SH-SY5Y (cell line): ENCODE data around the gene JPH4.

Experiments
- GATA2 ChIP-seq: IDR thresholded peaks from 2 replicates; pipeline ENCODE4 v1.6.1; 2011; ENCODE audit warnings: mild to moderate bottlenecking, low read depth, low read length
- GATA3 ChIP-seq: IDR thresholded peaks from 2 replicates; pipeline ENCODE4 v1.6.1; 2011; ENCODE audit warnings: low read depth, mild to moderate bottlenecking, low read length, moderate library complexity

The JPH4 gene

DNA sequence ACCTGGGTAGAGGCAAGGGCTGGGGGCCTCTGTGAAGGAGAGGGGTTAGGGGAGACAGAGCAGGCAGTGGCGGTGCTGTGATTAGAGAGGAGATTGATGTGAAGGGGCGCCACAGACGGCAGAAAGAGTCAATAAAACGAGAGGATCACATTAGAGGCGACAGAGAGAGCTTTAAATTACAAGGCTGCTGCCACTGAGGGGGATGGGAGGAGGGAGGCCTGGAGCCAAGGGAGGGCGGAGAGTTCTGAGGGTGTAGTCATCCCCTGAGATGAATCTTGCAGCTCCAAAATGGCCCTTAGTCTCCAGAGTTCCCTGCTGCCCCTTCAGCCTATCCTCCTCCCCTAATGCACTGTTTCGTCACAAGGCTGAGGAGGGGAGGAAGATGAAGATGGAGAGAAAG lies 39.8 kb downstream of the JPH4 start:
- TF ChIP-seq GATA2 (no peak), GATA3 (no peak)

DNA sequence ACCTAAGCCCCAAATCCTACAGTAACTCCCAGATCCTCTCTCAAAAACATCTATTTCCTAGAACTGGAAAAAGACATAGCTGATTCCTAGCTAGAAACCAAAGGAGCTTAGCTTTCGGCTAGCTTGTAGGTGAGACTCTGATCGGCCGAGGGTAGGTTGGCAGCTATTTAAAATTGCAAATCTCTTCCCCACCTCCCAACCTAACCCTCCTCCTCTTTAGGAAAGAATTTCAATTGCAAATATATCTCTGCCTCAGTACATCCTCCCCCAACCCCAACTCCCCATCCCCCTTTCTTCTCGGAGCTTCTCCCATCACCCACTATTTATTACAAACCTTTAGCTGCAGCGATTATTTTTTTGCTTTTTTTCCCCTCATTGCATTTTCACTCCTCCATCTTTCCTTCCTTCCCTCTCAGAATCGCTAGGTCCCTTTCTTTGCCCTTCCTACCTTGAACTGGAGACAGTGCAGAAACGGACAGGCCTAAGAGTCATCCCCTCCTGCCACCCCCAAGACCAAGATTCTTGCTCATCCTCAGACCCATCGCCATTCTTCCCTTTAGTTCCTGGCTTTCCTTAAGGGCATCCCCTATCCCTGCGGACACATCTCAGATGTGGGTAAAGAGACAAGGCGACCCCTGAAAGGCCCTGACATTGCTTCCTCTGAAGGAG lies 40.4 kb downstream of the JPH4 start:
- TF ChIP-seq GATA3, result no peak
- TF ChIP-seq GATA2, result no peak

DNA sequence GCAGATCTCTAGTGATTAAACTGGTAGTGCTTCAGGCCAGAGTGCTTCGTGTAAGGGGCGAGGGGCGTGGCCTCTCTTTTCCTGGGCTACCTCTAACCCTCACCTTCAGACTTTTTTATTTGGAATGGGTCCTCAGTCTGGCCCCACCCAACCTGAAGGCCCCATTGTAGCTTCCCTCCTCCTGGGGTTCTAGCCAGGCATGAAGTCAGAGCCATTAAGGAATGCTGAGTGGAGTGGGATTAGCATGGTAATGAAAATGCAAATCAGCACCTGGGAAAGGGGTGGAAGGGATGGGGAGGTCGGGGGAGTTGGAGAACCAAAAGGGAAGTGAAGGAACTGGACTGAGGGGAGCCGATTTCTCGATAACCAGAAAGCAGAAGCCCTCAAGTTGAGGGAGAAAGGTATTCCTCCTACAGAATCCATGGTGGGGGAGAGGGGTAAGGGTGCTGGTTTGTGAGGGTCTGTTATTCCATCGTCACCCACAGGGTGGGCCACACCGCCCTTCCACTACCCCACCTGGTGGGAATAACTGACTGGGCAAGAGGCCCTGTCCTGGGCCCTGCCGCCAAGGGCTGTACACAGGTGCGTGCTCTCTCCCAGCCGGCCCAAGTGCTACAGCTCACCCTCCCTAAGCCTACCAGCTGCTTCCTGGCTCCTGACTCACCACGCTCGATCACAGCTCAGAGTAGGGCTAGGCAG lies 41.1 kb downstream of the JPH4 start:
- TF ChIP-seq GATA3 (no peak), GATA2 (no peak)

DNA sequence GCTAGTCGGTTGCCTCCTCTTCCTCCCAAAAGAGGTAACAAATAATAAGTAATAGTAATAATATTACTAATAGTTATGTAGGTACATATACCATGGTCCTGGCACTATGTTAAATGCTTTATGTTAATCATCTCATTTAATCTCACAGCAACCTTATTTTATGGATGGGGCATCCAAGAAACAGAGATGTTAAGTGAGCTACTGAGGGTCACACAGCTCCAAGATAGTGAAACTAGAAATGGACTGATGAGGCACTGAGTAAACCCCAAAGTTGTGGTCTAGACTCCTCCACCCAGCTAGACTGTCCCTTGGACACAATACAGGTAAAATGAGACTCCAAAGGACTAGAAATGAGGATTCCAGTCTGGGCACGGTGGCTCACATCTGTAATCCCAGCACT lies 42.1 kb downstream of the JPH4 start:
- TF ChIP-seq GATA2, result no peak
- no peak for TF ChIP-seq GATA3

DNA sequence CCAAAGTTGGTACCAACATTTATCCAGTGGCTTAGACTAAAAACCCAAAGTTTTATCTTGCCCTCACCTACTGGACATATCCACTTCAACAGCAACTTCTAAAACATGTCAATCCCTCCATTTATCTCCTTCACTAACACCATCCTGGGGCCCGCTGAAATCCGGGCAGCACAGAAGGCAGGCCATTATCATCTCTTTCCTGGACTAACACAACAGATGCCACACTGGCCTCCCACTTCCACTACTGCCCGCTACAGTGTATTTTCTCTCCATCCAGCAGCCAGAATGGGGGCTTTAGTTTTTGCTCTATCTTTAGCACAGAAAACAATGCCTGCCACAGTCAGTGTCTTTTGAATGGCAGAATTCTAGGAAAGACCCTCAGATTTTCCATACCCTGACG lies 42.6 kb downstream of the JPH4 start:
- no peak for TF ChIP-seq GATA2
- TF ChIP-seq GATA3, result no peak

DNA sequence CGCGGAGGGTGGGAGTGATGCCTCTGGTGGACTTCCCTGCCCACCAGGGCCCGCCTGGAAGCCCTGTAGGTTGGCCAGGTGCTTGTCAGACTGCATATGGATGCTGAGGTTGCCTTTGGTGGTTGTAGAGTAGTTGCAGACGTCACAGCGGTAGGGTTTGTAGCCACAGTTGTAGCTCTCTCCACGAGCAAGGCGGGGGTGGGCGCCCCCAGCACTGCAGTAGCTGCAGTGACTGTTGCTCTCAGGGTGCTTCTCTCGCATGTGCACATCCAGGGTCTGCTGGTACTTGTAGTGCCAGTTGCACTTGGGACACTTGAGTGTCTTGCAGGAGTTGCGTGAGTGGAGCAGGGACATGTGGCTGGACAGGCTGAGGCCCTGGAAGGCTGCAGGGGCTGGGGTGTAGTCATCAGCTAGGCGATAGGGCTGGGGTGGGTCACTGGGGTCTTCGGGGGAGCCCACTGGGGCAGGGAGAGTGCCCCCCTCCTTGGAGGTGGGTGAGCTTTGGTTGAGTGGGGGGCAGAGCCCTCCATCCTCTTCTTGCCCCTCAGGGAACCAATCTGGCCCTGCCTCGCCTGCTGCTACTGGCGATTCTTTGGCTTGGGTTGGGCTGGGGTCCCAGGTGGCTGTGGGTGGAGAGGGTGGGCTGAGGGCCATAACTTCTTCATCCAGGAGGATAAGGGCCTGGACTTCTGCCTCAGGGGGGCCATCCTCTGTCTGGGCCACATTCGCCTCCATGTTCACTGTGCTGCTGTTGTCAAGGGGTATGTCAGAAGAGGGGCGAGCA lies 44.7 kb downstream of the JPH4 start:
- TF ChIP-seq GATA2 (no peak), GATA3 (no peak)

DNA sequence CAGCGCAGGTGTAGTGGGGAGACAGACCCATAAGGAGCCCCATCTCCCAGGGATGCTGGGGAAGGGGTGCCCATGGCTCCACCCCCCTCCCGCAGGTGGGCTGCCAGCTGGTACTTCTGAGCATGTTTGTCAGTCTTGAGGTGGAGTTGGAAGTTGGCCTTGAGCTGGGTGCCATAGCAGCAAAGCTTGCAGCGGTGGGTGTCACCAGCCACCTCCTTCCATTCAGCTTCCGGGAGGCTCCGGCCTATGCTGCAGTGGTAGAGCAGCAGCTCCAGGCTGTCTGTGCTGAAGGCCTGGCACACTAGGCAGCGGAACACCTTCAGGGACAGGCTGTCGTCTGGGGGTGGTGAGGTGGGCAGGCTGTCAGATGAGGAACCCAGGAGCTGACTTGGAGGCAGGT lies 45.9 kb downstream of the JPH4 start:
- no peak for TF ChIP-seq GATA3
- no peak for TF ChIP-seq GATA2

DNA sequence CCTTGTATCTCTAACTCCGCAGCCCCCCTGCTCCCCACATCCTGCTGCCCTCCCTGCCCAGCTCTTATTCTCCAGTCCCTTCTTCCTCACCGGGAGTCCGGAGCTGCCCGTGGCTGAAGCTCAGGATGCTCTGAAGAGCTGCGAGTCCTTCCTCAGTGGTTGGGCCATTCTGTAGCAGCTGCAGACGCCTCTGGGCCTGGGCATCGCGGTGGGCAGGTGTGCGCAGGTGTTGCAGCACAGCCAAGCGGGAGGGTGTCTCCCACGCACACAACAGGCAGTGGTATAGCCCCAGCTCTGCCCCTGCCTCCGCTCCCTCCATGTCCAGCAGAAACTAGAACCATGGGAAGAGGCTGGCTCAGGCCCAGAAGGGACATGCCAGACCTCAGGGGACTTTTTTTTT lies 47.2 kb downstream of the JPH4 start:
- TF ChIP-seq GATA2 (no peak), GATA3 (no peak)

DNA sequence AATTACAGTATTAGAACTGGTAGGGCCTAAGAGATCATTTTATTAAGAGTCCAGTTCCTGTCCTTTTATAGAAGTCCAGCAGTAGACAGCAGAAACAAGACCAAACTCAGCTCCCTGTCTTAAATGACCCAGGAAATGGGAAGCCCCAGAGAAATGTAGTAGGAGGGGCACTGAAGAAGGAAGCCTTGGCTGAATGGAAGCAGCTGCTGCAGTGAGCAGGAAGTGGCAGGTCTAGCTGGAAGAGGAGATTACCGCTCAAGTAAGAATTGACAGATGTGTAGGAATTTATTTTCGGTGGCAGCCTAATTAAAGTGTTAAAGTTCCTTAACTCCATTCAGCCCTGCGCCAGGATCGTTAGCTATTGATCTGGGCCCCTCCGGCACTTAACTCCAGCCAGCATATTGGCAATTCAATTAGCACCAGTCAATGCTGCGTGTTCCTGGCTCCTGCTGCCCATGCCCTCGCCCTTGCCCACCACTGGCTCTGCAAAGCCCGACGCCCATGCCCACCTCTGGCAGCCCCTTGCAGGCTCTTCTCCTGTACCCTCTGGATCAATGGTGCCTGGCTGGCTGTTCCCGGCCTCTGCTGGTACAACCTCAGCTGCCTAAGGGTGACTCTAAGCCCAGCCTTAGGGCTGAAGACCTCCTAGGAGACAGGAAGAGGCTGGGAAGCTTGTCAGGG lies 48.1 kb downstream of the JPH4 start:
- TF ChIP-seq GATA3 (no peak), GATA2 (no peak)

DNA sequence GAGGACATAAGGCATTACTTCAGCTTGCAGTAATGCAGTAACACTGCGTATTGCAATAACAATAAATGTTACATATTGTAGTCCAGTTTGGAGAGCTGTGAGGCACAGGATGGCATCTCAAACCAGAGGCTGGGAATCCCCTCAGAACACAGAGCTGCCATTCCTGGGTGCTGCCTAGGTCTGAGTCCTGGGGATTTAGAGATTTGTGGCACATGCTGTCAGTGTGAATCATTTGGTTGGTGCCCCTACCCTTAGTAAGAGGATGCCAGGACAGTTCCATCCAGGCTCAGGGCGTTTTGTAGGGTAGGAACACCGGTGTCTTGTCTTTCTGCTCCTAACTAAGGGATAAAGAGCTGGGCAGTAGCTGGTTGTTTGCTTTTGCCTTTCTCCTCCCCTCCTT lies 49.6 kb downstream of the JPH4 start:
- TF ChIP-seq GATA3 (no peak), GATA2 (no peak)

DNA sequence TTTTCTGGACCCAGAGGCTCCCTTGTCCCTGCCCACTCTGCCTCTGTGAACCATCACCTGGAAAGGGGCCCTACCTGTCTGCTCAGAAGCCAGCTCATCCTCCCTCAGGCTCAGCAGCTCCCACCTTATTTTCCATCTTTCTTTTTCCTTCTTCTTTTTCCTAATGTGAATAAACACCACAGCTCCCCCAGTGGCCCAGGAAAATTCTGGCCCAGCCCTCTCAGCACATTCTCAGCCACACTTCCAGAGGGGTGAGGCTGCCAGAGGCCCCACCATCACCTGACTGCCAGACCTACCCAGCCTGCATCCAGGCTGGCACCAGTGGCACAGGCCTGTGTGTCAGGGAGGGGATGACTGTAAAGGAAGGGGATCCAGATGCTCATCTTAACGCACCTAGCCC lies 50.0 kb downstream of the JPH4 start:
- no peak for TF ChIP-seq GATA3

DNA sequence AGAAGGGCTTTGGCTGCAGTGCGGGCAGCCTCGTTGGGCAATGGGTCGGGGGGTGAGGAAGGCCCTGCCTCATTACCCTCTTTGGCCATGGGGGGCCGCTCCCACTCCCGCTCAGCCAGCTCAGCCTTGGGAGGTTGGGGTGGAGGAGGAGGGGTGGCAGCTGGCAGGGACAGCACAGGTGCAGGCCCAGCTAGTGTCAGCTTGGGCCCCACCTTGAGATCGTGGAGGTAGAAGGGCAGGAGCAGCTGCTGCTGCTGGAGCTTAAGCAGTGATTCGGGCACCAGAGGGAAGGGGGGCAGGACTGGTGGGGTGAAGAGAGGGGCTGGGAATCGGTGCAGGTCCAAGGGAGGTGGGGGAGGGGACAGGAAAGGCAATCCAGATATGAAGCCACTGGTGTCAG lies 53.0 kb downstream of the JPH4 start:
- TF ChIP-seq GATA3 (no peak), GATA2 (no peak)

DNA sequence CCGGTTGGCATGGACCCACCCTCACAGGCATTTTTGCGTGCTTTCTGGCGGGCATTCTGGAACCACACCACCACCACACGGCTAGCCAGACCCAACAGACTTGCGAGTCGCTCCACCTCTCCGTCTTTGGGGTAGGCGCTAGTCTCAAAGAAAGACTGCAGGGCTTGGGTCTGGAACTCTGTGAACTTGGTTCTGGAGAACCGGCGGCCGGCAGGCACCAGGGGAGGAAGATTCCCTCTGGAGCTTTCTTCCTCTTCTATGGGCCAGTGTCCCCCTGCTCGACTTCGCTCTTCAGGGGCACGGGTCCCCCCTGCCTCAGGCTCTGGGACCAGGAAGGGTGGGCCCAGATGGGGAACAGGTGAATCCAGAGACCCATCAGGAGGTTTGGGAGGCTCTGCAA lies 53.6 kb downstream of the JPH4 start:
- TF ChIP-seq GATA3 (no peak), GATA2 (no peak)
